Testis (tissue), 3 donors: Measurements from ENCODE around the gene NTMT1. TPM values are rescaled to one million over a fixed set of nuclear protein-coding genes. Genes with fewer than 3 reads are reported as not detected.
A peak's percentile ranks its signal among the peaks of the same experiment; 100 is the strongest.

ENCODE experiments used
- DNase-seq: peaks from one replicate; pipeline ENCODE4 v3.0.0-alpha.2; 2019
- H3K27ac ChIP-seq, 2 donors: fragments of 200-600 bp; sonication (generic); one replicate each; pipeline ENCODE4 v1.5.1; 2019
- H3K27me3 ChIP-seq: fragments of 200-600 bp; sonication (generic); one replicate; pipeline ENCODE4 v1.5.1; 2019
- H3K36me3 ChIP-seq: fragments of 200-600 bp; sonication (generic); one replicate; pipeline ENCODE4 v1.5.1; 2017; ENCODE audit warnings: low read depth; ENCODE audit errors: missing control alignments
- H3K4me1 ChIP-seq: fragments of 200-600 bp; sonication (generic); one replicate; pipeline ENCODE4 v1.5.1; 2019
- H3K4me3 ChIP-seq, 2 donors: fragments of 200-600 bp; sonication (generic); one replicate each; pipeline ENCODE4 v1.5.1; 2017 to 2019
- H3K9me3 ChIP-seq: fragments of 200-600 bp; sonication (generic); one replicate; pipeline ENCODE4 v1.5.1; 2017
- POLR2A ChIP-seq: fragments of 450-650 bp; IDR thresholded peaks from one replicate; pipeline ENCODE4 v1.6.1; 2017; ENCODE audit warnings: antibody characterized with exemption, mild to moderate bottlenecking, moderate library complexity
- WGBS, 2 donors: methylation state at CpG; one replicate each; pipeline ENCODE4 v1.1.5; 2018; 5-methylcytosine and 5-hydroxymethylcytosine counted together
- intact Hi-C: fragments of 100-400 bp; cut with DNase I; formaldehyde crosslinking; loops from one replicate; pipeline ENCODE4 v1.15.1; 2023; ENCODE audit warnings: low total_unique reads
- polyA plus RNA-seq: library from polyadenylated mRNA; stranded (reverse); fragments of 350-450 nt; fragmentation: Illumina TruSeq; extraction: RNeasy Lipid Tissue Mini Kit (QIAGEN cat#74804); gene quantifications from one replicate; pipeline ENCODE4 v1.2.3, GENCODE V29; 2014; ENCODE audit warnings: low read depth, low replicate concordance; ENCODE audit not compliant: insufficient read depth
- total RNA-seq, 2 donors: library from RNA; depleted of rRNA; stranded (reverse); fragments of >200 nt; gene quantifications; one replicate each; pipeline ENCODE4 v1.2.3, GENCODE V29; 2016
- TF ChIP-seq, protein P1 (sequence below), 3 experiments: fragments of 450-650 bp in 2 of 3; fragments of 200-600 bp in 1 of 3; sonication (generic) in 1 of 3; IDR thresholded peaks; one replicate each; pipeline ENCODE4 v1.5.1; 2016 to 2019; ENCODE audit warnings: antibody characterized with exemption in 3 of 3, mild to moderate bottlenecking in 2 of 3, moderate library complexity in 1 of 3

Gene NTMT1
- total and polyA plus RNA-seq, 3 donors from 2014 or later: 71.8 to 189 (median 82.6) TPM

- Histone ChIP-seq H3K27me3 (no peaks in the 10 kb centered on the region), H3K9me3 (no peaks in the 10 kb centered on the region), H3K4me1 (peaks cover 8% of the 10 kb centered on the region), H3K27ac (no peak overlapping the region), H3K36me3 (no peaks in the 10 kb centered on the region), H3K4me3 (peak overlapping the region; percentile 53 to 61)
- intact Hi-C loops: no loop called here
- TF ChIP-seq POLR2A: no peak
- TF ChIP-seq, protein P1, sequence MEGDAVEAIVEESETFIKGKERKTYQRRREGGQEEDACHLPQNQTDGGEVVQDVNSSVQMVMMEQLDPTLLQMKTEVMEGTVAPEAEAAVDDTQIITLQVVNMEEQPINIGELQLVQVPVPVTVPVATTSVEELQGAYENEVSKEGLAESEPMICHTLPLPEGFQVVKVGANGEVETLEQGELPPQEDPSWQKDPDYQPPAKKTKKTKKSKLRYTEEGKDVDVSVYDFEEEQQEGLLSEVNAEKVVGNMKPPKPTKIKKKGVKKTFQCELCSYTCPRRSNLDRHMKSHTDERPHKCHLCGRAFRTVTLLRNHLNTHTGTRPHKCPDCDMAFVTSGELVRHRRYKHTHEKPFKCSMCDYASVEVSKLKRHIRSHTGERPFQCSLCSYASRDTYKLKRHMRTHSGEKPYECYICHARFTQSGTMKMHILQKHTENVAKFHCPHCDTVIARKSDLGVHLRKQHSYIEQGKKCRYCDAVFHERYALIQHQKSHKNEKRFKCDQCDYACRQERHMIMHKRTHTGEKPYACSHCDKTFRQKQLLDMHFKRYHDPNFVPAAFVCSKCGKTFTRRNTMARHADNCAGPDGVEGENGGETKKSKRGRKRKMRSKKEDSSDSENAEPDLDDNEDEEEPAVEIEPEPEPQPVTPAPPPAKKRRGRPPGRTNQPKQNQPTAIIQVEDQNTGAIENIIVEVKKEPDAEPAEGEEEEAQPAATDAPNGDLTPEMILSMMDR (IDR thresholded peaks at IDR 0.05): no peak
- no peak for DNase-seq
- 0% methylated on average over 33 of the region's 82 CpGs; no CpG with 5 or more reads in 1 of the 2 donors for WGBS, 2 donors
These were observed 5.9 kb upstream of the NTMT1 start for GRCh38 chr9:129619787-129620668.

GRCh38 chr9:129620669-129621295 lies 5.2 kb upstream of the NTMT1 start, which contains the start of gene C9orf50:
Gene C9orf50 (minus strand): TSS chr9:129621101. CDS start chr9:129620574, 527 bp downstream.
- peak within 1 kb of the TSS; percentile 53 to 61 for H3K4me3 ChIP-seq
- no peaks in the 10 kb centered on the region for H3K9me3 ChIP-seq
- H3K4me1 ChIP-seq: peaks cover 8% of the 10 kb centered on the region
- intact Hi-C loops: no loop called here
- TF ChIP-seq, protein P1 (IDR thresholded peaks at IDR 0.05): no peak
- no peak for TF ChIP-seq POLR2A
- no peak for DNase-seq
- WGBS, 2 donors: 20 to 23% methylated on average over 5 to 21 of the region's 21 CpGs
- H3K36me3 ChIP-seq: no peaks in the 10 kb centered on the region
- H3K27me3 ChIP-seq: no peaks in the 10 kb centered on the region
- H3K27ac ChIP-seq: no peak within 1 kb of the TSS

- no peaks in the 10 kb centered on the region for H3K36me3 ChIP-seq
- no peaks in the 10 kb centered on the region for H3K27me3 ChIP-seq
- intact Hi-C loops: no loop called here
- no peaks in the 10 kb centered on the region for H3K9me3 ChIP-seq
- DNase-seq: no peak
- TF ChIP-seq, protein P1 (IDR thresholded peaks at IDR 0.05): no peak
- WGBS, 2 donors: 72 to 76% methylated on average over 6 of the region's 6 CpGs
- peaks cover 17% of the 10 kb centered on the region for H3K4me1 ChIP-seq
- no peak overlapping the region for H3K4me3 ChIP-seq
- H3K27ac ChIP-seq: no peak overlapping the region
These were observed 2.6 kb upstream of the NTMT1 start for GRCh38 chr9:129623331-129623730.

- Histone ChIP-seq H3K27ac (no peak overlapping the region), H3K9me3 (no peaks in the 10 kb centered on the region)
- 40 to 59% methylated on average over 12 of the region's 12 CpGs for WGBS, 2 donors
These were observed 1.7 kb upstream of the NTMT1 start for GRCh38 chr9:129624168-129624759.

More at GRCh38 chr9:129624168-129624759, 1.7 kb upstream of the NTMT1 start:
- DNase-seq: peak; percentile 66
- Histone ChIP-seq H3K36me3 (no peaks in the 10 kb centered on the region), H3K4me3 (no peak overlapping the region), H3K4me1 (peaks cover 25% of the 10 kb centered on the region), H3K27me3 (no peaks in the 10 kb centered on the region)
- intact Hi-C loops: no loop called here
- TF ChIP-seq, protein P1 (IDR thresholded peaks at IDR 0.05): peak; percentile 53 to 72 (median 58)
- TF ChIP-seq POLR2A: no peak
